Neutrophil (primary cell): Measurements from ENCODE around the gene ITGA4.

Source experiments
- H3K27ac ChIP-seq: fragments of 200-600 bp; sonication (generic); 2 replicates; pipeline ENCODE4 v1.5.1; 2016; ENCODE audit warnings: mild to moderate bottlenecking, moderate library complexity
- H3K27me3 ChIP-seq: fragments of 200-600 bp; sonication (generic); 2 replicates; pipeline ENCODE4 v1.6.0; 2016; ENCODE audit warnings: mild to moderate bottlenecking
- H3K36me3 ChIP-seq: fragments of 200-600 bp; sonication (generic); 2 replicates; pipeline ENCODE4 v1.5.1; 2017
- H3K4me1 ChIP-seq, 2 experiments: fragments of 200-600 bp in 1 of 2; sonication (generic) in 1 of 2; 1 replicate in 1 of 2; 2 replicates in 1 of 2; pipeline versions ENCODE4 v1.5.1 to v1.6.1; 2013 to 2016; ENCODE audit warnings: low read depth in 1 of 2, low read length in 1 of 2, mild to moderate bottlenecking in 1 of 2, moderate library complexity in 1 of 2; ENCODE audit not compliant: control insufficient read depth in 1 of 2, insufficient read depth in 1 of 2
- H3K4me3 ChIP-seq, 2 experiments: fragments of 200-600 bp in 1 of 2; sonication (generic) in 1 of 2; 1 replicate in 1 of 2; 2 replicates in 1 of 2; pipeline ENCODE4 v1.5.1; 2013 to 2016; ENCODE audit warnings: low read depth in 1 of 2, low read length in 1 of 2, mild to moderate bottlenecking in 1 of 2, moderate library complexity in 1 of 2
- H3K9me3 ChIP-seq: fragments of 200-600 bp; sonication (generic); 2 replicates; pipeline ENCODE4 v1.5.1; 2016
- TF ChIP-seq, protein P1 (sequence below): fragments of 200-600 bp; sonication (generic); IDR thresholded peaks from 2 replicates; pipeline ENCODE4 v1.5.1; 2016; ENCODE audit warnings: antibody characterized with exemption

Gene ITGA4

DNA sequence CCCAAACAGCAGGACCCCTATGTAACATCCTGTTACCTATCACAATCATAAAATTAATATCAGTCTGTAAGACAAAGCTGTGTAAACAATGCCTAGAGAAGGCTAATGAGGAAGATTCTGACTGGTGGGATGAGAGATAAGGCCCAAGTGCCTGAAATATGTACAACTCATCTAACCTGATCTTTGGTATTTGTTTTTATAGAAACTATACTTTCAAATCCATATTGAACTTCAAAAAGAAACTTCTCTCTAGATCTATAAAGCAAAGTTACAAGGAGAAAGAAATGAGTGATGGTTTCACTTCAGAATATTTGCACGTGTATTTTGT is 36.1 kb upstream of the ITGA4 start:
- Histone ChIP-seq H3K4me3 (no peak overlapping the region), H3K27ac (no peak overlapping the region), H3K4me1 (peaks cover 0 to 3% of the 10 kb centered on the region in 2 experiments), H3K36me3 (no peaks in the 10 kb centered on the region), H3K9me3 (no peaks in the 10 kb centered on the region), H3K27me3 (no peaks in the 10 kb centered on the region)
- TF ChIP-seq, protein P1, sequence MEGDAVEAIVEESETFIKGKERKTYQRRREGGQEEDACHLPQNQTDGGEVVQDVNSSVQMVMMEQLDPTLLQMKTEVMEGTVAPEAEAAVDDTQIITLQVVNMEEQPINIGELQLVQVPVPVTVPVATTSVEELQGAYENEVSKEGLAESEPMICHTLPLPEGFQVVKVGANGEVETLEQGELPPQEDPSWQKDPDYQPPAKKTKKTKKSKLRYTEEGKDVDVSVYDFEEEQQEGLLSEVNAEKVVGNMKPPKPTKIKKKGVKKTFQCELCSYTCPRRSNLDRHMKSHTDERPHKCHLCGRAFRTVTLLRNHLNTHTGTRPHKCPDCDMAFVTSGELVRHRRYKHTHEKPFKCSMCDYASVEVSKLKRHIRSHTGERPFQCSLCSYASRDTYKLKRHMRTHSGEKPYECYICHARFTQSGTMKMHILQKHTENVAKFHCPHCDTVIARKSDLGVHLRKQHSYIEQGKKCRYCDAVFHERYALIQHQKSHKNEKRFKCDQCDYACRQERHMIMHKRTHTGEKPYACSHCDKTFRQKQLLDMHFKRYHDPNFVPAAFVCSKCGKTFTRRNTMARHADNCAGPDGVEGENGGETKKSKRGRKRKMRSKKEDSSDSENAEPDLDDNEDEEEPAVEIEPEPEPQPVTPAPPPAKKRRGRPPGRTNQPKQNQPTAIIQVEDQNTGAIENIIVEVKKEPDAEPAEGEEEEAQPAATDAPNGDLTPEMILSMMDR, result no peak

DNA sequence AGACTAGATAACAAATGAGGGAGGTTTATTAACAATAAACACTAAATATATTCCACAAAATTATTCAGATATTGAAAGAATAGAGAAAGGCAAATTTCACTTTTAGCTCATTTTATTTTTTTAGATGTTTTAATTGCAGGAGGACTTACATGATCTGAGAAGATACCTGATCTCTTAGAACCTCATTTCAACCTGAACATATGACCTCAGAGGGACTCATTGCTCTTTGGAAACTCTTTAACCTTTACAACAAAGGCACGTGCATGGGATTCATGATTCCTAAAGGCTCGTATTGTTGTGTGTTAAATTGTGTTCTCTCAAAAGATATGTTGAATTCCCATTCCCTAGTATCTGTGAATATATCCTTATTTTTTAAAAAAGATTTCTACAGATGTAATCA is 35.7 kb upstream of the ITGA4 start:
- TF ChIP-seq, protein P1, result no peak
- H3K4me3 ChIP-seq, result no peak overlapping the region

DNA sequence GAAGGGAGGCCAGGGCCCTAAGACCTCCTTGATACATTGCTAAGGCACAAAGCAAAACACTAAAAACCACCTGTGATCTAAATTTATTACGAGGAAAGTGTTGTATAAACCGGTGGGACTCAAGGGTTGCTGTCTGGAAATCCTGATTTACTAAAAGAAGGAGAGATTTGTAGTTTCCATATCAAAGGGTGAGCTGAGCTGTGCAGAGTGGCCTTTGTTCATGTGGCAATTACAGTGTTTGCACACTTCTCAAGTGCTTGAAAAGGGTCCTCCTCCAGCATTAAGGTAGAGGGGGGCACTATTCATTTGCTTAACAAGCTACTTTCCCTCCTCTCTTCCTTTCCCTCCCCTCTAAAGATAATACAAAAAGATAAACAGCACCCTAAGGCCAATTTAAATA is 30.5 kb upstream of the ITGA4 start:
- Histone ChIP-seq H3K27ac (no peak overlapping the region), H3K4me3 (no peak overlapping the region), H3K36me3 (no peaks in the 10 kb centered on the region), H3K9me3 (no peaks in the 10 kb centered on the region), H3K4me1 (no peaks in the 10 kb centered on the region), H3K27me3 (no peaks in the 10 kb centered on the region)
- TF ChIP-seq, protein P1, result no peak

More for the DNA sequence above, 35.7 kb upstream of the ITGA4 start:
- Histone ChIP-seq H3K27me3 (no peaks in the 10 kb centered on the region), H3K9me3 (no peaks in the 10 kb centered on the region), H3K27ac (no peak overlapping the region), H3K4me1 (peaks cover 0 to 3% of the 10 kb centered on the region in 2 experiments), H3K36me3 (no peaks in the 10 kb centered on the region)

DNA sequence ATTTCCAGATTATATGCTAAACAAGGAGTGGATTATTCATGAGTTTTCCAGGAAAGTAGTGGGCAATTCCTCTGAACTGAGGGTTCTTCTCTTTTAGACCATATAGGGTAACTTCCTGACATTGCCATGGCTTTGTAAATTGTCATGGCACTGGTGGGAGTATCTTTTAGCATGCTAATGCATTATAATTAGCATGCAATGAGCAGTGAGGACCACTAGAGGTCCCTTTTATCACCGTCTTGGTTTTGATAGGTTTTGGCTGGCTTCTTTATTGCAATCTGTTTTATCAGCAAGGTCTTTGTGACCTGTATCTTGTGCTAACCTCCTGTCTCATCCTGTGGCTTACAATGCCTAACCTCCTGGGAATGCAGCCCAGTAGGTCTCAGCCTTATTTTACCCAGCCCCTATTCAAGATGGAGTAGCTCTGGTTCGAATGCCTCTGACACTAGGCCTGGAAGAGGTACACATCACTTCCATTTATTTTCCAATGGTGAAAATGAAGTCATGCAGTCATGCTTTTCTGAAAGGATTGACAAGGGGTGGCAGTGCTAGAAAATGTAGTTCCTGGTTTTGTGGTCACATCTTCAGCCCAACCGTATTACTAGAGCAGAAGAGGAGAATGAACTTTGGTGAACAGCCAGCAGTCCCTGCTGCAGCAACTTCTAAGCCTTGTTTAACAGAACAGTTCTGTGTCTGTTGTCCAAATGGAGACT is 26.6 kb upstream of the ITGA4 start:
- TF ChIP-seq, protein P1, result peak; percentile 47
- Histone ChIP-seq H3K4me1 (no peaks in the 10 kb centered on the region), H3K9me3 (no peaks in the 10 kb centered on the region), H3K27ac (no peak overlapping the region), H3K27me3 (no peaks in the 10 kb centered on the region), H3K4me3 (no peak overlapping the region), H3K36me3 (no peaks in the 10 kb centered on the region)

DNA sequence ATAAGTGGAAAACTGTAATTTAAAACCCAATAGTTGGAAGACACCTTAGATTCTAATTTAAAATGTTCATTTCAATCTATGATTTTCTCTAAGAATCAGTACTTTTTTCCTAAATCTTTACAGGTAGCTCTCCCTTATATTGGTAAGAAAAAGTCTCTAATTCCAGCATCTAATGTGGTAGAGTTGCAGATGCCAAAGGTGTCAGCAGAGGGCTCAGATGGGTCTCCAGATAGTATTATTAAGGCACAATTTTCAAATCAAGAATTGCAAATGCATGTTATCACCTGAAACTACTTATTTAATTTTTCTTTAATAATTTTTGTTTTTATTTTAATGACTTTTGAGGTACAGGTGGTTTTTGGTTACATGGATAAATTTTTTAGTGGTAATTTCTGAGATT is 25.5 kb upstream of the ITGA4 start:
- Histone ChIP-seq H3K36me3 (no peaks in the 10 kb centered on the region), H3K27ac (no peak overlapping the region), H3K9me3 (no peaks in the 10 kb centered on the region), H3K4me3 (no peak overlapping the region), H3K4me1 (no peaks in the 10 kb centered on the region), H3K27me3 (no peaks in the 10 kb centered on the region)
- TF ChIP-seq, protein P1, result no peak
